Activated gamma-delta T cell (primary cell): Measurements from ENCODE around the gene ZNF662.

Experiments
- DNase-seq: peaks from one replicate; lab custom pipeline; 2025; lab: John Stamatoyannopoulos, UW

Gene ZNF662

GRCh38 chr3:42887084-42887483 is 18.9 kb upstream of the ZNF662 start:
- DNase-seq = no peak

DNA sequence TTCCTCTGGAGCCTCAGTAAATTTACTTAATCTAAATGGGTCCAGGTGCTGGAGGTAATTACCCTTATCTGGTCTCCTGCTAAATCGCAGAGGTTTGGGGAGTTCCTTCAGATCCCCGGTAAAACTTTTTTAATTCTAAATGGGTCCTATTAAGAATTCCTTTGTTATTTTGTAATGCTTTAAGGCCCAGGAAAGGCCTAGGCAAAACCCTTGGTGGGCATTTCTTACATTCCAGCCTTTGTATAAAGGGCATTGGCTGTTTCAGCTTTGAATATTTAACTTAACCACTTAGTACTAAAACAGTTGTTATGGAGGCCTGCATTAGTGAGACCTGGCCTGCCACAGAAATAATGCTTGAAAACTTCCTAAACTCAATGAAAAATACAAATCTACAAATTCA is 14.9 kb upstream of the ZNF662 start:
- DNase-seq = no peak

DNA sequence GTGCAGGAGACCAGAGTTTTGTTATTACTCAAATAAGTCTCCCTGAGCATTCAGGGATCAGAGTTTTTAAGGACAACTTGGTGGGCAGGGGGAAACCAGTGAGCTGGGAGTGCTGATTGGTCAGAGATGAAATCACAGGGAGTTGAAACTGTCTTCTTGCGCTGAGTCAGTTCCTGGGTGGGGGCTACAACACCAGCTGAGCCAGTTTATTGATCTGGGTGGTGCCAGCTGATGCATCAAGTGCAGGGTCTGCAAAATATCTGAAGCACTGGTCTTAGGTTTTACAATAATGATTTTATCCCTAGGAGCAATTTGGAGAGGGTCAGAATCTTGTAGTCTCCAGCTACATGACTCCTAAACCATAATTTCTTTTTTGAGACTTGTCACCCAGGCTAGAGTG is 13.8 kb upstream of the ZNF662 start:
- no peak for DNase-seq

- DNase-seq = no peak
Observed at GRCh38 chr3:42892807-42893206, 13.1 kb upstream of the ZNF662 start.

GRCh38 chr3:42894698-42895579 is 11.0 kb upstream of the ZNF662 start:
- no peak for DNase-seq

DNA sequence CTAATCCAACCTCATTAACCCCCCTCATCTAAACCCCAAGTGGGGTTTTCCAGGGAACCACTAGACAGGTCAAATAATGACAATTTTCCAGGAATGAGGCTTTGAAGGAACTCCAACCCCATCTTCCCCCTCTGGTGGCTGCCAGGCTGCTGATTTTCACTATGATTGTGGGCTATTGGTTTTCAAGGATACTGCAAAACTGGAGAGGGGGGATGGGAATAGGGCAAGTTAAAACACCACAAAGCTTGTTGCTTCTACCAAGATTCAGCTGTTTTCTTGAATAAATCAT is 10.4 kb upstream of the ZNF662 start:
- DNase-seq = no peak

GRCh38 chr3:42898896-42899675 is 6.9 kb upstream of the ZNF662 start:
- DNase-seq = no peak

DNA sequence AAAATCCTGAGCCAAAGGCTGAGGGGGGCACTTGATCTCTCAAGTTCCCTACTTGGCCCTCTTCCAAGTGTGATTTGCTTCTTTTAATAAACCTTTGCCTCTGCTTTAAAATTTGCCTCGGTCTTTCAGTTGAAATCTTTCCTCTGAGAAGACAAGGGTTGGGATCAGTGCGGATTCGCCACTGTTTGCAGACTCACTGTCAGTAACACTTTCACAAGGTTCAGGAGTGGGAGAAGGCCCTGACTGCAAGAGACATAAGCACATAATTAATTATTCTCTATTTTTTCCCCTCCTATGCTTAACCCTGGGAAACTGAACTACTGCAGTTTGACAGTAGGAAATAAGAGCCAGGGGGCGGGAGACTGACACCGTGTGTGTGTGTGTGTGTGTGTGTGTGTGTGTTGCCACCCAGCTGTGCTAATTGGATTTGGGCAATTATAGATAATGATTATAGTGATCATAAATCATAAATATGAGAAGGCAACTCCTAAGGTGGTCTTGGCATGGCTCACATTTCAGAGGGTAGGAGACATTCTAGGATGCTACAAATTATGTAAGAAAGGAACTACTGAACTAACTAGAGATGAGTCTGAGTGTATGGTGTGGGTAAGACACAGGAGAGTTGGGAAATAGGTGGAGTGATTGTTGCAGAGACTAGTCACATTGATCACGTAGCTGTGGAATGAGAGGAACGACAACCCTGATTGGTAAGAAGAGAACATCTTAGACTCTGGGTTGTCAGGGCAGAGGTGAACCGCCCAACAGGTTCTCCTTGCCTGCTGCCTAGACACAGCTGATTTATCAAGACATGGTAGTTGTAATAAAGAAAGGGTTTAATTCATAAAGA is 5.5 kb upstream of the ZNF662 start:
- DNase-seq = no peak

- DNase-seq = no peak
Observed at GRCh38 chr3:42901073-42901415, 4.9 kb upstream of the ZNF662 start.

DNA sequence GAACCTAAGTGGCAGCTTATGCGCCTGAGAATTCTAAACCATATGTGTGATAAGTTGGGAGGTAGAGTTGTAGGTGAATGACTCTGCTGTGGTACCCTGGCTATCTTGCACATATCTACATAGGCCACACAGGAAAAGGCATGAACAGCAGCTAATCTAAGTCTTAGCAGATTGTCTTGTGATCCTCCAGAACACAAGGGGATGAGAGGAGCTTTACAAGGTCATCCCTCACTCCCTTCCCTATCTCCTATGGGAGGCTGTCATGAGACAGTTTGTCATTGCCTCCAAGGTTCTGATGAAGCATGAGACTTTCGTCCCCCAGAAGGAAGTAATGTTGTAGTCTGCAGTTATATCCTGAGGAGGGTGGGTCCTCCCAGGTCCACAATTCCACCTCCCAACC is 3.7 kb upstream of the ZNF662 start:
- no peak for DNase-seq

DNA sequence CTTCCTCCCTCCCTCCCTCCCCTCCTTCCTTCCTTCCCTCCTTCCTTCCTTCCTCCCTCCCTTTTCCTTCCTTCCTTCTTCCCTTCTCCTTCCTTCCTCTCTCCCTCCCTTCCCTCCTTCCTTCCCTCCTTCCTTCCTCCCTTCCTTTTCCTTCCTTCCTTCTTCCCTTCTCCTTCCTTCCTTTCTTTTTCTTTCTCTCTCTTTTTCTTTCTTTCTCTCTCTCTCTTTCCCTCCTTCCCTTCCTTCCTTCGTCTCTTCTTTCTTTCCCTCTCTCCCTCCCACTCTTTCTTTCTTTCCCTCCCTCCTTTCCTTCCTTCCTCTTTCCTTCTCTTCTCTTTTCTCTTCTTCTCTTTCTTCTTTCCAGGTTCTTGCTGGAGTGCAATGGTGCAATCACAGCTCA is 1.9 kb upstream of the ZNF662 start:
- no peak for DNase-seq

DNA sequence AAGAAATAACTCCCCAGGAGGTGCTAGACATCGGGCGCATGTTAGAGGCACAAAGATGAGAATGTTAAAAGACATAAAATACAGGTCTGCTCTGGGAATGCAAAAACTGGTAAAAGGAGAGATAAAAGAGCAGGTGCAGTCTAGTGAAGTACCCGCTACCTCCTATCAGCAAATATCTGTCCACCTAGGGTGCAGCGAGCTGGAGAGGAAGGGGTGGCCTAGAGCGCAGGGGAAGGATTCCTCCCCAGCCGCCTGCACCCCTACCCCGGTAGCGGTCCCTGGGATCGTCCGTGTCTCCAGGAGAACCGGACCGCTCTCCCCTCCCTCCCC is 237 bp upstream of the ZNF662 start:
- DNase-seq = no peak

DNA sequence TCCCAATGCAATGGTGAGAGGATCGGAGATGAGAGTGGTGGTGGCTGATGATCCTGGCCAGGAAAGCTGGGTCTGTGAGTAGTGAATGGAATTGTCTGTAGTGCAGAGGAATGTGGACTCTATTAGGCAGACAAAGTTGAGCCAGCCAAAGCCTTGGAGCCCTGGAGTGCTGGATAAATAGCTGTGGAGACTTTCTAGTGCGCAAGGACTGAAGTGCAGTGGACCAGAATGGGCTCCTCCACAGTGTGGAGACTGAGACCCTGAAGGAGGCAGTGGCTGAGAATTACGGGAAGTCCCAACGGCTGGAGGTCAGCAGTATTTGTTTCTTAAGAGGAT is 874 bp downstream of the ZNF662 start:
- no peak for DNase-seq

DNA sequence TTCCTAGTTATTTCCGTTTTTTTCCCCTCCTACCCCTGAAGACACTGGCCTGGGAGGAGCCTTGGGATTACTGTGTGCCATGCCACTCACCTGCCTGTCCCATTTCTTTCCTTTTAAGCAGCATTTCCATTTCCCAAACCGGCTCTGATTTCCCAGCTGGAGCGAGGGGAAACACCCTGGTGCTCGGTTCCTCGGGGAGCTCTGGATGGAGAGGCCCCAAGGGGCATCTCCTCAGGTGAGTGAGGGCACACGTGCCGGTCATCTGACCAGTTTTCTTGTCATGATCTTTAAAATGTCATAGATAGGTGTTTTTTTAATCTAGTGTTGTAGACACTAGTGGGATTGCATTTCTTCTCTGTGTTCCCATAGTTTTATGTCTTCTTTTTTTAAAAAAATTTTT is 2.7 kb downstream of the ZNF662 start:
- DNase-seq = no peak

- DNase-seq = no peak
Observed at GRCh38 chr3:42911551-42911950, 5.6 kb downstream of the ZNF662 start.

DNA sequence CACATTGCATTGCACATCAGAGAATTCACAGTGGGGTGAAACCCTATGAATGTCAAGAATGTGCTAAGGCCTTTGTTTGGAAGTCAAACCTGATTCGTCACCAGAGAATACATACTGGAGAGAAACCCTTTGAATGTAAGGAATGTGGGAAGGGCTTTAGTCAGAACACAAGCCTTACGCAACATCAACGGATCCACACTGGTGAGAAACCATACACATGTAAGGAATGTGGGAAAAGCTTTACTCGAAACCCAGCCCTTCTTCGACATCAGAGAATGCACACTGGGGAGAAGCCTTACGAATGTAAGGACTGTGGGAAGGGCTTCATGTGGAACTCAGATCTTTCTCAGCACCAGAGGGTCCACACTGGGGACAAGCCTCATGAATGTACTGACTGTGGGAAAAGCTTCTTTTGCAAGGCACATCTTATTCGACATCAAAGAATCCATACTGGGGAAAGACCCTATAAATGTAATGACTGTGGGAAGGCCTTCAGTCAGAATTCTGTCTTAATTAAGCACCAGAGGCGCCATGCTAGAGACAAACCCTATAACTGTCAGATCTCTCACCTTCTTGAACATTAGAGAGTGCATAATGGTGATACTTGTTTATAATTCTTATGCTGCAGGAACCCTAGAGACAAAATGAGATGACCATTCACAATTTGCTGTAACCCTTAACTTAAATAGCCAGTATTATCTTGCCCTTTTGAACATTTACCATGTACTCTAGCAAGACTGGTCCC is 9.0 kb downstream of the ZNF662 start:
- no peak for DNase-seq

DNA sequence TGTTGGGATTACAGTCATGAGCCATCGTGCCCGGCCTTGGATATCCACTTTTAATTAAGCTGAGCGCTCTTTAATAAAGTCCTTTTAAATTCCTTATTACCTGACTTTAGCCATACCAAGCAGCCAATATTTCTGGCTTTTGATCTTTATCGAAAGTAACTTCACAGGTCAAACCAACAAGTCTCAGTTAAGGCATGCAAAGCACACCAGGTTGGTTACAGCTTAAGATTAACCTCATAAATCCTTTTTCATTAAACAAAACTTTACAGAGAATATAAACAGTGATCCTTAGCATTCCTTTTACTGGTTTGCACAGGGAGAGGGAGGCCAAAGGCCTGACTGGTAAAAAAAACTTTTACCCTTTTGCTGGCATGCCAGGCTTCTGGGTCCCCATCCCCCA is 17.7 kb downstream of the ZNF662 start:
- DNase-seq = no peak

- DNase-seq = no peak
Observed at GRCh38 chr3:42926310-42926709, 20.4 kb downstream of the ZNF662 start.

DNA sequence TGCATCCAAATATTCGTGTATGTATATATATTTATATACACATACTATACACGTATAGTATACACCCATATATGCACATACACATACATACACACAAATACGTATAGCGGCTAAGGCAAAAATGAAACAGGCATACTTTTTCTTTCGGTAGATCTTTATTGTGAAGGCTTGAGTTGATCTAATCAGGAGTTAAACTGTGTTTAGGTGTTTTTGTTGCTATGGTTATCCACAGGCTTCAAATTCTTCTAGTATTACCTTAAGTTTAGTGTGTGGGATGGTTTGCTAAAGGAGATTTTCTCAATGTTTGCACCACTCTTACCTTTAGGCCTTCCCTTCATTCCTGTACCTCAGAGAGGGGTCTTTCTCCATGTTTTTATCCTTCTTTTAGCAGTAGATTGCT is 28.2 kb downstream of the ZNF662 start:
- no peak for DNase-seq

- no peak for DNase-seq
Observed at GRCh38 chr3:42934910-42935309, 29.0 kb downstream of the ZNF662 start.

DNA sequence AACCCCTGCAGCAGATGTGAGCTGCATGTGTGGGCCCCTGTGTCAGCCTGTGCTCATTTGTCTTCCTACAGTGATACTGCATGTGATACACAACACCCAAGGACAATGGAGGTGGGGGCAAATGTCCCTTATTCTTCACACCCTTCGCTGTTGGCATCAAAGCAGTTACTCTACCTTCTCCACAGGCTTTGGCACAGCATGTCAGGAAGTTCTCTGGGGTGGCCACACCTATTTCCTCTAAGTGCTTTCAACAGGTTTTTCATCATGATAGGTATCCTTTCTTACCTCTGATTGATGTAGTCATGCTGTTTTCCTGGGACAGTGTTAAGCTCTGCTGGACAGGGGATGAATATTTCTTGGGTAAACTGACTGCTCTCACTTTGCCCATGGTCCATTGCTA is 29.5 kb downstream of the ZNF662 start:
- DNase-seq = no peak
